HFF-Myc (cell line): ENCODE results near the gene DPY19L3.

ENCODE experiments used
- DNase-seq: peaks from one replicate; pipeline ENCODE4 v3.0.0-alpha.2; 2011; ENCODE audit warnings: low read depth; ENCODE audit errors: extremely low read depth
- H3K4me3 ChIP-seq: replicated peaks from 2 replicates; pipeline ENCODE4 v1.5.1; 2011; ENCODE audit warnings: low read depth, mild to moderate bottlenecking, control low read depth, low read length
- CTCF ChIP-seq: IDR thresholded peaks from 2 replicates; pipeline ENCODE4 v1.5.1; 2012; ENCODE audit warnings: mild to moderate bottlenecking, low read depth, low read length, control low read depth; ENCODE audit errors: missing control alignments

Gene DPY19L3

GRCh38 chr19:32392901-32393300 is 12.7 kb upstream of the DPY19L3 start:
- no peak overlapping the region for H3K4me3 ChIP-seq
- DNase-seq, result no peak
- TF ChIP-seq CTCF, result no peak

- no peak for TF ChIP-seq CTCF
- no peak overlapping the region for H3K4me3 ChIP-seq
- no peak for DNase-seq
Measured at GRCh38 chr19:32396046-32396652, 9.4 kb upstream of the DPY19L3 start.

- H3K4me3 ChIP-seq, result no peak overlapping the region
- peak; percentile 81 for DNase-seq
- no peak for TF ChIP-seq CTCF
Measured at GRCh38 chr19:32397671-32398101, 7.9 kb upstream of the DPY19L3 start.

- no peak for DNase-seq
- TF ChIP-seq CTCF, result no peak
- no peak overlapping the region for H3K4me3 ChIP-seq
Measured at GRCh38 chr19:32401992-32402391, 3.6 kb upstream of the DPY19L3 start.

GRCh38 chr19:32403291-32403995 is 2.1 kb upstream of the DPY19L3 start:
- H3K4me3 ChIP-seq, result no peak overlapping the region
- no peak for DNase-seq

GRCh38 chr19:32404213-32404932 is 1.2 kb upstream of the DPY19L3 start:
- TF ChIP-seq CTCF, result no peak
- H3K4me3 ChIP-seq, result peak overlapping the region; percentile 82
- no peak for DNase-seq

More at GRCh38 chr19:32403291-32403995, 2.1 kb upstream of the DPY19L3 start:
- TF ChIP-seq CTCF, result no peak
